Adrenal gland (tissue), 12 donors: ENCODE measurements around the gene SIL1. TPM values are rescaled to one million over a fixed set of nuclear protein-coding genes. Genes with fewer than 3 reads are reported as not detected.
"Not testable (repeated sequence)": the region's sequence is repeated elsewhere in the genome, so short reads cannot be mapped to it uniquely, and the experiment has no call there.

Source experiments
- DNase-seq, 7 donors: peaks; one replicate each; pipeline ENCODE4 v3.0.0-alpha.2; 2019 to 2020
- H3K27ac ChIP-seq, 5 donors: fragments of 200-600 bp; sonication (generic) in 4 of 5; 1 replicate in 3 of 5; 2 replicates in 2 of 5; pipeline versions ENCODE4 v1.5.1 to v1.8.0; 2016 to 2020; ENCODE audit warnings: mild to moderate bottlenecking in 1 of 5
- H3K27me3 ChIP-seq: fragments of 200-600 bp; 2 replicates; pipeline ENCODE4 v1.8.0; 2021
- H3K36me3 ChIP-seq, 2 donors: fragments of 200-600 bp; replicated peaks in 1 of 2; 1 replicate in 1 of 2; 2 replicates in 1 of 2; pipeline versions ENCODE4 v1.5.1 to v1.8.0; 2018 to 2022
- H3K4me1 ChIP-seq, 2 donors: fragments of 200-600 bp; replicated peaks in 1 of 2; 1 replicate in 1 of 2; 2 replicates in 1 of 2; pipeline versions ENCODE4 v1.5.1 to v1.8.0; 2018 to 2021
- H3K4me3 ChIP-seq, 4 donors: fragments of 200-600 bp; sonication (generic) in 3 of 4; one replicate each; pipeline ENCODE4 v1.5.1; 2016 to 2018
- H3K9me3 ChIP-seq, 3 donors: fragments of 200-600 bp; sonication (generic) in 1 of 3; replicated peaks in 1 of 3; 1 replicate in 2 of 3; 2 replicates in 1 of 3; pipeline versions ENCODE4 v1.5.1 to v1.8.0; 2016 to 2021
- CTCF ChIP-seq, 6 experiments: fragments of 450-650 bp in 4 of 6; fragments of 200-600 bp in 2 of 6; sonication (generic) in 1 of 6; IDR thresholded peaks; 1 replicate in 5 of 6; 2 replicates in 1 of 6; pipeline versions ENCODE4 v1.5.1 to v1.8.0; 2016 to 2021; ENCODE audit warnings: antibody characterized with exemption in 6 of 6, mild to moderate bottlenecking in 2 of 6, moderate library complexity in 1 of 6
- POLR2A ChIP-seq, 2 donors: fragments of 450-650 bp; IDR thresholded peaks; one replicate each; pipeline ENCODE4 v1.6.1; 2017; ENCODE audit warnings: antibody characterized with exemption in 2 of 2, mild to moderate bottlenecking in 2 of 2, moderate library complexity in 1 of 2
- WGBS, 4 donors: extraction: QIAGEN DNeasy Blood & Tissue Kit in 2 of 4; methylation state at CpG; one replicate each; pipeline versions ENCODE4 v1.1.5 to v1.1.7; 2013 to 2017; 5-methylcytosine and 5-hydroxymethylcytosine counted together
- intact Hi-C, 2 donors: fragments of 100-400 bp; cut with DNase I; formaldehyde crosslinking; loops; one replicate each; pipeline versions ENCODE4 v1.14.1 to v1.15.0; 2022 to 2023
- polyA plus RNA-seq, 3 donors: library from polyadenylated mRNA; stranded (reverse); fragments of 200-250 nt in 2 of 3; fragments of 350-450 nt in 1 of 3; fragmentation: Illumina TruSeq in 1 of 3; extraction: RNeasy Lipid Tissue Mini Kit (QIAGEN cat#74804) in 1 of 3; gene quantifications; one replicate each; pipeline ENCODE4 v1.2.3, GENCODE V29; 2013 to 2014
- total RNA-seq, 9 donors: library from RNA; depleted of rRNA in 4 of 9; stranded (reverse); fragments of >200 nt in 4 of 9; fragments of 120-200 nt in 1 of 9; fragmentation: NEBNext Ultra II Directional in 1 of 9; extraction: Animal tissue kit (Norgen Biotek cat#: 25700) in 1 of 9; gene quantifications; one replicate each; pipeline versions ENCODE4 v1.1.0 to v1.2.4, GENCODE V29; 2013 to 2023
- donor health status: healthy with polysubstance abuse.
- donor health status: Bipolar disorder and iron deficiency.
- donor health status: DM: yes; HTN: yes; CAD: no.
- donor health status: DM: no; HTN: no; CAD: no.
- donor health status: DM: no; HTN: no; CAD: no.
- donor health status: DM: yes; HTN: yes; CAD: no.

Gene SIL1
- total and polyA plus RNA-seq, 12 donors: 81.9 to 313 (median 142) TPM

- H3K27ac ChIP-seq: peak overlapping the region in 1 of 5 donors; percentile 6
Observed at GRCh38 chr5:139181322-139181730, 16.8 kb downstream of the SIL1 start.

GRCh38 chr5:139180850-139181249 is 17.3 kb downstream of the SIL1 start:
- TF ChIP-seq CTCF (IDR thresholded peaks at IDR 0.05): no peak
- TF ChIP-seq POLR2A (IDR thresholded peaks at IDR 0.05): no peak
- H3K9me3 ChIP-seq: no peaks in the 10 kb centered on the region
- peak overlapping the region in 1 of 5 donors; percentile 6 for H3K27ac ChIP-seq
- no peaks in the 10 kb centered on the region for H3K36me3 ChIP-seq
- H3K27me3 ChIP-seq: no peaks in the 10 kb centered on the region
- WGBS, 4 donors: 52 to 90% (median 79%) methylated on average over 1 of the region's 1 CpG
- peaks cover 26 to 61% of the 10 kb centered on the region in 2 donors for H3K4me1 ChIP-seq
- no peak for DNase-seq
- no peak overlapping the region for H3K4me3 ChIP-seq
- intact Hi-C loops: no loop called here

More at GRCh38 chr5:139181322-139181730, 16.8 kb downstream of the SIL1 start:
- intact Hi-C loops: no loop called here
- no peaks in the 10 kb centered on the region for H3K36me3 ChIP-seq
- H3K9me3 ChIP-seq: no peaks in the 10 kb centered on the region
- H3K4me3 ChIP-seq: no peak overlapping the region
- DNase-seq: peak in 1 of 7 donors; percentile 6
- TF ChIP-seq CTCF (IDR thresholded peaks at IDR 0.05) (no peak), POLR2A (IDR thresholded peaks at IDR 0.05) (no peak)
- peaks cover 26 to 61% of the 10 kb centered on the region in 2 donors for H3K4me1 ChIP-seq
- 50 to 75% (median 62%) methylated on average over 2 of the region's 2 CpGs for WGBS, 4 donors
- no peaks in the 10 kb centered on the region for H3K27me3 ChIP-seq

GRCh38 chr5:139179778-139180513 is 18.2 kb downstream of the SIL1 start:
- H3K36me3 ChIP-seq, H3K9me3 ChIP-seq, H3K4me3 ChIP-seq, DNase-seq, intact Hi-C loops, H3K27me3 ChIP-seq: not testable (repeated sequence)
- H3K4me1 ChIP-seq: peaks cover 26 to 61% of the 10 kb centered on the region in 2 donors
- 77 to 79% (median 78%) methylated on average over 7 to 8 of the region's 8 CpGs for WGBS, 4 donors
- H3K27ac ChIP-seq: peak overlapping the region in 4 of 5 donors; percentile 30 to 88 (median 73)

- H3K4me3 ChIP-seq: no peak overlapping the region
- TF ChIP-seq CTCF (IDR thresholded peaks at IDR 0.05) (no peak), POLR2A (IDR thresholded peaks at IDR 0.05) (no peak)
- H3K36me3 ChIP-seq: no peaks in the 10 kb centered on the region
- peak overlapping the region; percentile 24 to 88 (median 72) for H3K27ac ChIP-seq
- H3K27me3 ChIP-seq: no peaks in the 10 kb centered on the region
- H3K9me3 ChIP-seq: no peaks in the 10 kb centered on the region
- intact Hi-C loops: no loop called here
- peaks cover 26 to 61% of the 10 kb centered on the region in 2 donors for H3K4me1 ChIP-seq
- 17 to 45% (median 32%) methylated on average over 1 of the region's 1 CpG for WGBS, 4 donors
- peak; percentile 40 to 86 (median 74) for DNase-seq
Observed at GRCh38 chr5:139178935-139179334, 19.2 kb downstream of the SIL1 start.

- no peaks in the 10 kb centered on the region for H3K36me3 ChIP-seq
- no peak for DNase-seq
- H3K27me3 ChIP-seq: no peaks in the 10 kb centered on the region
- peaks cover 26 to 61% of the 10 kb centered on the region in 2 donors for H3K4me1 ChIP-seq
- H3K9me3 ChIP-seq: no peaks in the 10 kb centered on the region
- H3K27ac ChIP-seq: peak overlapping the region; percentile 24 to 88 (median 72)
- intact Hi-C loops: no loop called here
- WGBS, 4 donors: 22 to 42% (median 32%) methylated on average over 3 of the region's 3 CpGs
- no peak overlapping the region for H3K4me3 ChIP-seq
- no peak for TF ChIP-seq CTCF (IDR thresholded peaks at IDR 0.05)
- no peak for TF ChIP-seq POLR2A (IDR thresholded peaks at IDR 0.05)
Observed at GRCh38 chr5:139178589-139178917, 19.6 kb downstream of the SIL1 start.
